IPS-18a (cell line): ENCODE measurements around the gene MRPL24.
A peak's percentile ranks its signal among the peaks of the same experiment; 100 is the strongest.

Experiments
- H3K27ac ChIP-seq: one replicate; pipeline ENCODE4 v1.5.1; 2013; ENCODE audit warnings: low read length
- H3K27me3 ChIP-seq: one replicate; pipeline ENCODE4 v1.6.1; 2013; ENCODE audit warnings: mild to moderate bottlenecking, low read length; ENCODE audit not compliant: control insufficient read depth, insufficient read depth
- H3K36me3 ChIP-seq: one replicate; pipeline ENCODE4 v1.6.1; 2013; ENCODE audit warnings: low read depth, low read length; ENCODE audit not compliant: control insufficient read depth
- H3K4me1 ChIP-seq: one replicate; pipeline ENCODE4 v1.6.1; 2013; ENCODE audit warnings: low read depth, low read length; ENCODE audit not compliant: control insufficient read depth
- H3K4me3 ChIP-seq: one replicate; pipeline ENCODE4 v1.5.1; 2013; ENCODE audit warnings: low read length
- H3K9ac ChIP-seq: one replicate; pipeline ENCODE4 v1.6.1; 2013; ENCODE audit warnings: mild to moderate bottlenecking, low read length, moderate library complexity
- H3K9me3 ChIP-seq: one replicate; pipeline ENCODE4 v1.6.1; 2013; ENCODE audit warnings: low read depth, low read length; ENCODE audit not compliant: control insufficient read depth

The MRPL24 gene

GRCh38 chr1:156693848-156694689 is 46.8 kb downstream of the MRPL24 start:
- Histone ChIP-seq H3K4me1 (peaks cover 52% of the 10 kb centered on the region), H3K4me3 (peak overlapping the region; percentile 44), H3K36me3 (peaks cover 13% of the 10 kb centered on the region), H3K27me3 (peaks cover 20% of the 10 kb centered on the region), H3K27ac (peak overlapping the region; percentile 42), H3K9ac (peak overlapping the region; percentile 54), H3K9me3 (no peaks in the 10 kb centered on the region)

DNA sequence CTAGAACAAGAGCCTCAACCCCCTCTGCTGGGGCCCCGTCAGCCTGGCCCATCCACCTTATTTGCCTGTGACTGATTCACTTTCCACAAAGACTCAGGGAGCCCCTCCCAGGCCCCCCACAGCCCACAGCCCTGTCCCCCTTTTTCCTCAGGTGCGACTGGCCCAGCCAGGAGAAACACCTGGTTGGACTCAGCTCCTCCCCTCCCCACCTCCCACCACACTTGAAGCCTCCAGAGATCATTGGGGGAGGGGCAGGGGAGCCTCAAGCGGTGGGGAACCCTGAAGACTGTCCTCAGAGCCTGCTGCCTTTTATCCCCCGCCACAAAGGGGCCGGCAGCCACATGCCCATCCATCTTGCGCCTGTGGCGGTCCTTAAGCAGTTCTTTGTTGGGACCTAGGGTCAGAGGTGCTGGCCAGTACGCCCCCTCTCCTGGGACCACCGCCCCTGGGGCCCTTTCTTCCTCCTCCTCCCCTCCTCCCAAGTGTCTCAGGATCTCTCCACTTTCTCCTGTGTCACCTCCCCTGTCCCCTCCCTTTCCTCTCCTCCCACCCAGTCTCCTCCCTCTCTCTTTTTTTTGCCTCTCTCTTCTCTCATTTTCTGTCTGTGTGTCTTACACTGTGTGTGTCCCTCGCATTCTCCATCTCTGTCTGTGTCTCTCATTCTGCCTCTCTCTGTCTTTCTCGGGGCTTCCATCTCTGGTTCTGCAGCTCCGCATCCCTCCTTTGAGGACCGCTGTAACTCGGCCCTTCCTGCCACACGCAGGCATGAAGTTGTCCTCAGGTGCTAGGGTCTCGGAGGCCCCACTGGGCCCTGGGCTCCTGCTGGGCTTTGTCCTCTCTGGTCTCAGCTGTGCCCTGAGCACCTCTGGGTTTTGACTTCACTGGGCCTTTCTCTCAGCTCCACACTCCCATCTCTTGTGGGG is 47.7 kb downstream of the MRPL24 start:
- Histone ChIP-seq H3K27me3 (peaks cover 20% of the 10 kb centered on the region), H3K9me3 (no peaks in the 10 kb centered on the region), H3K9ac (peak overlapping the region; percentile 54), H3K36me3 (peaks cover 4% of the 10 kb centered on the region), H3K27ac (peak overlapping the region; percentile 72), H3K4me1 (peaks cover 53% of the 10 kb centered on the region), H3K4me3 (peak overlapping the region; percentile 52)

DNA sequence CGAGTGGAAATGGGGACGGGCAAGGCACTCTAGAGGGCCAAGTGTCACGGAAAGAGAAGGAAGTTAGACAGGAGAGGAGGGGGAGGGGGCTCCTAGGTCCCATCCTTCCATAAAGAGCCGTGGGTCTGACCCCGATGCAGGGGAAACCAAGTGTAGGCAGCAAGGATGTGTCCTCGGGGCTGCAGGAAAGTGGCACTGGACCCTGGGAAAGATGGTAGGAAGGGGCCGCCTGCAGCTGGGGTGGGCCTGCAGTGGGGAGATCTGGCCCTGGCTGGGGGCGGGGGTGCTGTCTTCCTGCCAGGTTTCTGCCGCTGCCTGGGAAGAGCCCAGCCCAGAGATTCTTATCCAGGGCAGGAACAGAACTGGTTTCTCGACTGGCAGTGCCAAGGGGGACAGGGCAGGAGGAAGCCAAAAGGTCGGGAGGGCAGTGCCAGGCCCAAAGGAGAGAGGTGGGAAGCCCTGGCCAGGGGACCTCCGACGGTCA is 48.4 kb downstream of the MRPL24 start:
- Histone ChIP-seq H3K36me3 (no peaks in the 10 kb centered on the region), H3K27me3 (peaks cover 20% of the 10 kb centered on the region), H3K9ac (peak overlapping the region; percentile 48), H3K4me3 (peak overlapping the region; percentile 52), H3K27ac (no peak overlapping the region), H3K9me3 (no peaks in the 10 kb centered on the region), H3K4me1 (peaks cover 53% of the 10 kb centered on the region)

DNA sequence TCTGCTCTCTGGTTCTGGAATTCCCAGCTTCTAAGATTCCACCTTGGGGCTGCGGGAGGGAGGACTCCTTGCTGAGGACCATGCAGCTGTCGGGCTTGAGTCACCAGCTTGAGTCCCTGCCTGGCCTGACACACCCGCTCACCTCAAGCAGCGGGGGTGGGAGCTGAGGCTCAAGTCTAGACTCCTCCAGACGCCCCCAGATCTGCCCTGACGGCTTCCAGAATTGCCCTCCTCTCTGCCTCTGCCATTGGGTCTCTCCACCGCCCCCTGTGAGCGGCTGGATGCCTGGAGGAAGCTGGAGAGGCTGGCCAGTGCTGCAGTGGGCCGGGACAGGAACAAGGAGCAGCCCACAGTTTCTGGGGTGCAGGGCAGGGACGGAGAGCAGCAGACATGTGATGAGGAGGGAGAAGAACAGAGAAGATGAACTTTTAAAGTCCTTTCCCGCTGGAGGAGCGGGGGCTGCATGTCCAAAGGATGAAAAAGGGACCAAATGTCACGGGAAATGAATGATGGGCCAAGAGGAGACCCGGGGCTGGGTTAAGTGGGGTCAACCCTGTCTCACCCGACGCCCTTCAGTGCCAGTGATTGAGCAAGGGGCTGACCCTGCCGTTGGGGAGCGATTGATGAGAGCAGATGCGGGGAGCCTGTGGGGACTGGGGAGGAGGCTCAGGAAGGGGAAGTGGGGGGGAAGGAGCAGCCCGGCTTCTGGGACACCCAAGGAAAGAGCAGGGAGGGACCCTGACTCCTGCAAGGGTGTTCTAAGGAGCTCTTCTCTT is 49.0 kb downstream of the MRPL24 start:
- no peaks in the 10 kb centered on the region for H3K36me3 ChIP-seq
- peak overlapping the region; percentile 52 for H3K4me3 ChIP-seq
- H3K9ac ChIP-seq: peak overlapping the region; percentile 48
- H3K4me1 ChIP-seq: peaks cover 53% of the 10 kb centered on the region
- H3K9me3 ChIP-seq: no peaks in the 10 kb centered on the region
- H3K27me3 ChIP-seq: peaks cover 20% of the 10 kb centered on the region
- H3K27ac ChIP-seq: no peak overlapping the region

GRCh38 chr1:156691191-156691590 is 49.7 kb downstream of the MRPL24 start:
- Histone ChIP-seq H3K27me3 (peaks cover 20% of the 10 kb centered on the region), H3K27ac (no peak overlapping the region), H3K36me3 (no peaks in the 10 kb centered on the region), H3K9ac (no peak overlapping the region), H3K4me3 (peak overlapping the region; percentile 52), H3K4me1 (peaks cover 53% of the 10 kb centered on the region), H3K9me3 (no peaks in the 10 kb centered on the region)

- H3K27ac ChIP-seq: no peak overlapping the region
- H3K9me3 ChIP-seq: no peaks in the 10 kb centered on the region
- H3K27me3 ChIP-seq: peaks cover 20% of the 10 kb centered on the region
- no peak overlapping the region for H3K9ac ChIP-seq
- no peaks in the 10 kb centered on the region for H3K36me3 ChIP-seq
- H3K4me3 ChIP-seq: peak overlapping the region; percentile 52
- H3K4me1 ChIP-seq: peaks cover 53% of the 10 kb centered on the region
These were observed 50.2 kb downstream of the MRPL24 start for GRCh38 chr1:156690675-156691036.

GRCh38 chr1:156689953-156690674 is 50.8 kb downstream of the MRPL24 start:
- peak overlapping the region; percentile 48 for H3K4me3 ChIP-seq
- H3K4me1 ChIP-seq: peaks cover 53% of the 10 kb centered on the region
- peaks cover 20% of the 10 kb centered on the region for H3K27me3 ChIP-seq
- no peaks in the 10 kb centered on the region for H3K36me3 ChIP-seq
- H3K9ac ChIP-seq: no peak overlapping the region
- H3K27ac ChIP-seq: no peak overlapping the region
- no peaks in the 10 kb centered on the region for H3K9me3 ChIP-seq

GRCh38 chr1:156689035-156689952 is 51.6 kb downstream of the MRPL24 start:
- peak overlapping the region; percentile 48 for H3K4me3 ChIP-seq

More at GRCh38 chr1:156689035-156689952, 51.6 kb downstream of the MRPL24 start:
- Histone ChIP-seq H3K4me1 (peaks cover 48% of the 10 kb centered on the region), H3K9me3 (no peaks in the 10 kb centered on the region), H3K36me3 (no peaks in the 10 kb centered on the region), H3K27ac (no peak overlapping the region), H3K27me3 (peaks cover 20% of the 10 kb centered on the region), H3K9ac (no peak overlapping the region)
